T-cell (primary cell): ENCODE data around the gene HOXD12. TPM values are rescaled to one million over a fixed set of nuclear protein-coding genes. Genes with fewer than 3 reads are reported as not detected.
A peak's percentile ranks its signal among the peaks of the same experiment; 100 is the strongest.

ENCODE experiments used
- ATAC-seq, 4 experiments: fragments of 200-7000 bp in 3 of 4; fragments of 150-1000 bp in 1 of 4; cut with Tn5 transposase; replicated peaks in 1 of 4; 1 replicate in 3 of 4; 2 replicates in 1 of 4; pipeline ENCODE4 v1.10.0; 2021; ENCODE audit warnings: moderate library complexity in 3 of 4, mild to moderate bottlenecking in 2 of 4, moderate number of reproducible peaks in 1 of 4
- CTCF ChIA-PET, 2 donors: fragments of 300-600 bp; sonication (Branson Sonifier 250); formaldehyde crosslinking; loops; one replicate each; lab custom pipeline; 2022; ENCODE audit warnings: antibody characterized with exemption in 2 of 2; lab: Charles Lee
- POLR2A ChIA-PET, 2 donors: fragments of 300-600 bp; sonication (Branson Sonifier 250); formaldehyde crosslinking; loops; one replicate each; lab custom pipeline; 2022; ENCODE audit warnings: antibody characterized with exemption in 2 of 2; lab: Charles Lee
- DNase-seq, 35 experiments: peaks; one replicate each; pipeline versions ENCODE4 v3.0.0 to v3.0.0-alpha.2; 2013 to 2023
- H3K27ac ChIP-seq: one replicate; pipeline ENCODE4 v1.5.1; 2013; ENCODE audit warnings: low read length
- H3K27me3 ChIP-seq, 2 experiments: replicated peaks in 1 of 2; 1 replicate in 1 of 2; 2 replicates in 1 of 2; pipeline versions ENCODE4 v1.6.1 to v1.7.0; 2013; ENCODE audit warnings: low read length in 1 of 2, mixed read lengths in 1 of 2; ENCODE audit not compliant: control insufficient read depth in 2 of 2, insufficient read depth in 2 of 2; ENCODE audit errors: extremely low read depth in 1 of 2
- H3K36me3 ChIP-seq, 2 donors: 1 replicate in 1 of 2; 2 replicates in 1 of 2; pipeline versions ENCODE4 v1.6.1 to v1.7.0; 2013; ENCODE audit warnings: low read length in 1 of 2; ENCODE audit not compliant: control insufficient read depth in 2 of 2, insufficient read depth in 1 of 2; ENCODE audit errors: extremely low read depth in 1 of 2
- H3K4me1 ChIP-seq, 2 experiments: 1 replicate in 1 of 2; 2 replicates in 1 of 2; pipeline versions ENCODE4 v1.6.1 to v1.7.0; 2013; ENCODE audit warnings: low read length in 2 of 2, mixed read lengths in 1 of 2; ENCODE audit not compliant: insufficient read depth in 2 of 2, control insufficient read depth in 1 of 2; ENCODE audit errors: extremely low read depth in 1 of 2
- H3K4me3 ChIP-seq, 2 donors: 1 replicate in 1 of 2; 2 replicates in 1 of 2; pipeline versions ENCODE4 v1.5.1 to v1.7.0; 2013; ENCODE audit warnings: mild to moderate bottlenecking in 2 of 2, low read length in 1 of 2, moderate library complexity in 1 of 2; ENCODE audit not compliant: control insufficient read depth in 1 of 2; ENCODE audit errors: extremely low read depth in 1 of 2
- H3K9me3 ChIP-seq: 2 replicates; pipeline ENCODE4 v1.7.0; 2013
- H3K27ac Mint-ChIP-seq, 2 donors: one replicate each; pipeline ENCODE4 v1.8.0; 2020 to 2021; ENCODE audit warnings: mild to moderate bottlenecking in 2 of 2, mixed read lengths in 2 of 2
- H3K27me3 Mint-ChIP-seq, 2 donors: one replicate each; pipeline ENCODE4 v1.8.0; 2021 to 2022; ENCODE audit warnings: mixed read lengths in 2 of 2
- H3K36me3 Mint-ChIP-seq: one replicate; pipeline ENCODE4 v1.8.0; 2021; ENCODE audit warnings: mixed read lengths
- H3K4me1 Mint-ChIP-seq, 3 donors: one replicate each; pipeline ENCODE4 v1.8.0; 2020 to 2022; ENCODE audit warnings: mixed read lengths in 3 of 3, mild to moderate bottlenecking in 1 of 3
- H3K4me3 Mint-ChIP-seq, 3 donors: one replicate each; pipeline ENCODE4 v1.8.0; 2020 to 2022; ENCODE audit warnings: mild to moderate bottlenecking in 3 of 3, mixed read lengths in 3 of 3, moderate library complexity in 3 of 3
- H3K9me3 Mint-ChIP-seq, 3 donors: one replicate each; pipeline ENCODE4 v1.8.0; 2020 to 2022; ENCODE audit warnings: mixed read lengths in 3 of 3
- WGBS: methylation state at CpG from one replicate; pipeline ENCODE4 v1.1.5; 2013; ENCODE audit warnings: missing lambda C conversion rate; ENCODE audit not compliant: insufficient coverage; 5-methylcytosine and 5-hydroxymethylcytosine counted together
- total RNA-seq, 35 experiments: library from RNA in 6 of 35; stranded (reverse) in 6 of 35; fragments of 120-200 nt in 1 of 35; gene quantifications; one replicate each; pipeline versions ENCODE4 v1.2.1 to v1.2.4 and lab custom pipeline; 2013 to 2026

HOXD12 gene
- total RNA-seq, 5 donors from 2014 or later (not counting 1 experiment from before 2014, with no cell fraction given): not detected

DNA sequence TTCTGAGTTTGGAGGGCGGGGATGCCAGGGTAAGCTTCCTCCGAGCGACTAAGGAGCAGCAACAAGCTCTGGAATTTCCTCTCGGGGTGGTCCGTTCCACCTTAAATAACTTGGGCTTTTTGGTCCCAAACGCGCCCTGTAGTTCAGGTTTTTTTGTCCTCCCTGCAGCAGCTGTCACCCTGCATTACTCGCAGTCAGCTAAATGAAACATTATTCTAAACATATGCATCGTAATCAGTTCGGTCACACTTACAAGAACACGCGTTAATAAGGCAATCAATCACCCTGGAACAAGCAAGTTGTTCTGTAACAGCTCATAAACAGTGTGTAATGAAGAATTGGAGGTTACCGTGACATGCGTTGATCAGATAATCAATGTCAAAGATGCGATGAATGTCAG, 24.1 kb upstream of the HOXD12 start:
- Histone ChIP-seq H3K36me3 (no peaks in the 10 kb centered on the region), H3K27me3 (peaks cover 35 to 65% of the 10 kb centered on the region in 2 experiments), H3K4me1 (peaks cover 0 to 10% of the 10 kb centered on the region in 2 experiments), H3K9me3 (peaks cover 4% of the 10 kb centered on the region), H3K4me3 (no peak overlapping the region), H3K27ac (no peak overlapping the region)
- H3K36me3 Mint-ChIP-seq: peaks cover 11% of the 10 kb centered on the region
- H3K4me1 Mint-ChIP-seq: peaks cover 11 to 13% (median 11%) of the 10 kb centered on the region in 3 donors
- DNase-seq (no peak), ATAC-seq (no peak)
- no peak overlapping the region for H3K27ac Mint-ChIP-seq
- H3K27me3 Mint-ChIP-seq: peaks cover 74 to 81% of the 10 kb centered on the region in 2 donors
- H3K9me3 Mint-ChIP-seq: peaks cover 9 to 15% (median 14%) of the 10 kb centered on the region in 3 donors
- WGBS: 15% methylated on average over 8 of the region's 15 CpGs
- ChIA-PET CTCF (interaction anchor here in 1 of 2 donors (1.1 kb wide), 1 partner anchor 51 kb away, joined by 3 read pairs; no protein-coding TSS in a partner anchor), POLR2A (no interaction called here)
- H3K4me3 Mint-ChIP-seq: no peak overlapping the region

DNA sequence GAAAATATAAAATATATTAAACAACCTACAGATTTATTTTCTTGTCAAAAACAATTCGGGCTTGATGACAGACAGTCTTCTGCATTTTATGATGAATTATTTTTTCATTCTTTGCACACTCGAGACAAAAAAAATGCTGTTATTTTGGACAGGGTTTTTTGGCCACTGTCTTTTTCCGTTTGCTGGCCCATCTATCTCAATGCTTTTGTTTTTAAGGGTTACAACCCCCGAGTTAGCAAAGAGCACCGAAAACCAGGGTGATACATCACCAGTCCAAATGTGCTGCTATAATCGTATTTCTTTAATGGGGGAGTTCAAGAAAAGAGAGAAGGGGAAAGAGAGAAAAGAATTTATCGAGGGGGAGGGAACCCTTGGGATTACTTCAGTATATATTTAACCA, 23.5 kb upstream of the HOXD12 start:
- peaks cover 9 to 15% (median 14%) of the 10 kb centered on the region in 3 donors for H3K9me3 Mint-ChIP-seq

DNA sequence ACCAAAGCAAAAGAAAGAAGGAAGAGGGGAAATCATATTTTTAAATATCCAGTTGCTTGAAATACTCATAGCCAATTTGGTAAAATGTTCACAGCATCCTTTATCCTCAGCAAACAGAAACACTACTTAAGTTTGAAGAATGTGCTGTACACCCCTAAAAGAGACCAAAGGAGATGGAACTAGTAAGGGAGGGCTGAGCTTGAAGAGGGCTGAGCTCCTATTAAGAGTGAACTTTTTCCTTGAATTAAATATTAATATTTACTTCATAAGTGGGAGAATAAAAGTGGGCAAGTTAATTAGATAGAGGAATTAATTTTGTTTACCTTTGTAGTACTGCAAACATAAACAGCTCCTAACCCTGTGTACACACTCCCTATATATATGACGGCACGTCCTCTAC, 22.8 kb upstream of the HOXD12 start:
- peaks cover 6% of the 10 kb centered on the region for H3K9me3 ChIP-seq
- ATAC-seq (no peak), DNase-seq (no peak)
- ChIA-PET CTCF (interaction anchor here (0.5 to 0.7 kb wide), 2 partner anchors 63 to 1446 kb away, joined by 3 read pairs; no protein-coding TSS in a partner anchor), POLR2A (no interaction called here)
- Mint-ChIP-seq H3K27ac (no peak overlapping the region), H3K4me3 (no peak overlapping the region), H3K4me1 (peaks cover 11 to 18% (median 13%) of the 10 kb centered on the region in 3 donors), H3K9me3 (peaks cover 9 to 15% (median 15%) of the 10 kb centered on the region in 3 donors), H3K27me3 (peaks cover 73 to 79% of the 10 kb centered on the region in 2 donors), H3K36me3 (peaks cover 11% of the 10 kb centered on the region)
- peaks cover 0 to 16% of the 10 kb centered on the region in 2 experiments for H3K4me1 ChIP-seq
- no CpG with 5 or more reads among the region's 2 CpGs for WGBS
- peak overlapping the region in 1 of 2 donors; percentile 12 for H3K4me3 ChIP-seq
- H3K27me3 ChIP-seq: peaks cover 33 to 65% of the 10 kb centered on the region in 2 experiments
- no peak overlapping the region for H3K27ac ChIP-seq
- no peaks in the 10 kb centered on the region for H3K36me3 ChIP-seq

More for the DNA sequence above, 23.5 kb upstream of the HOXD12 start:
- H3K36me3 Mint-ChIP-seq: peaks cover 11% of the 10 kb centered on the region
- H3K27ac ChIP-seq: no peak overlapping the region
- peaks cover 69 to 81% of the 10 kb centered on the region in 2 donors for H3K27me3 Mint-ChIP-seq
- H3K4me1 ChIP-seq: peaks cover 0 to 15% of the 10 kb centered on the region in 2 experiments
- ATAC-seq: no peak
- 10% methylated on average over 2 of the region's 7 CpGs for WGBS
- H3K4me3 Mint-ChIP-seq: no peak overlapping the region
- H3K27me3 ChIP-seq: peaks cover 32 to 65% of the 10 kb centered on the region in 2 experiments
- peaks cover 11 to 15% (median 11%) of the 10 kb centered on the region in 3 donors for H3K4me1 Mint-ChIP-seq
- H3K36me3 ChIP-seq: no peaks in the 10 kb centered on the region
- no peak overlapping the region for H3K4me3 ChIP-seq
- peaks cover 6% of the 10 kb centered on the region for H3K9me3 ChIP-seq
- no peak for DNase-seq
- POLR2A ChIA-PET: no interaction called here
- H3K27ac Mint-ChIP-seq: no peak overlapping the region
- CTCF ChIA-PET: no interaction called here

DNA sequence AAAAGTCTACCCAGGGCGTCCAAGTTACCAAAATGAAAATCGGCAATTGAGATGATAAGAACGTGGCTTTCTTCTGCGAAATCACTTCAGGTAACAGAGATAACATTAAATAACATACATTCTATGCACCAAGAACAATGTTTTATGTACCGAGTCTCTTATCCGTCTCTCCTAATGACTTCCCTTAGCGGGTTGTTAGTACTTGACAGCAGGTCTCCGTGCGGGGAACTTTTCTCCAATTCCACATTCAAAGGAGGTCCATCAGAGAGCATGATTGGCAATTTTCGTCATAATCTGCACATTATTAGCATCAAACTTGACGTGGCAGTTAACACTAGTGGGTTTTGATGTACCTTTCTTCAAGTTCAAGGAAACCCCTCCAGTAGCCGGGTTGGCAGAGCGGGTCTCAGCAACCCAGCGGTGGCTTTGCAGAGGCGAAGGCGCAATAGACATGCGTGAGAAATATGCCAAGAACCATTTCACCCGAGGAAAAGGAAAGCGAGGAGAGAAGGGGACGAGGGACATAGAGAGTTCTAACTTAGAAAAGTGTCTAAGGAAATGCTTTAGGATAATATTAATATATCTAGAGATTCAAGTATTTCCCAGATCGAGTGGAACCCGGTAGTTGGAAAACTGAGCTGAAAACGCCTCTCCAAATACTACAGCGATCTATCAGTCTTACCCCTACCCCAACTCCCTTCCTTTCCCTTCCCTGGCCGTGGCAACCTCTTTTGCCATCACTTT, 20.9 kb upstream of the HOXD12 start:
- H3K36me3 Mint-ChIP-seq: peaks cover 13% of the 10 kb centered on the region
- Histone ChIP-seq H3K36me3 (no peaks in the 10 kb centered on the region), H3K4me1 (peaks cover 0 to 27% of the 10 kb centered on the region in 2 experiments), H3K4me3 (peak overlapping the region in 1 of 2 donors; percentile 11), H3K27me3 (peaks cover 23 to 68% of the 10 kb centered on the region in 2 experiments), H3K9me3 (peaks cover 6% of the 10 kb centered on the region), H3K27ac (no peak overlapping the region)
- peak overlapping the region in 1 of 2 donors; percentile 86 for H3K27ac Mint-ChIP-seq
- DNase-seq (no peak), ATAC-seq (no peak)
- POLR2A ChIA-PET: no interaction called here
- peaks cover 11 to 18% (median 13%) of the 10 kb centered on the region in 3 donors for H3K4me1 Mint-ChIP-seq
- CTCF ChIA-PET: interaction anchor here in 1 of 2 donors (0.7 to 1.0 kb wide), 2 partner anchors 18 to 48 kb away, joined by 3 read pairs; no protein-coding TSS in a partner anchor
- 18% methylated on average over 13 of the region's 25 CpGs for WGBS
- H3K27me3 Mint-ChIP-seq: peaks cover 69 to 76% of the 10 kb centered on the region in 2 donors
- H3K4me3 Mint-ChIP-seq: peak overlapping the region in 1 of 3 donors; percentile 77
- peaks cover 9 to 17% (median 15%) of the 10 kb centered on the region in 3 donors for H3K9me3 Mint-ChIP-seq

DNA sequence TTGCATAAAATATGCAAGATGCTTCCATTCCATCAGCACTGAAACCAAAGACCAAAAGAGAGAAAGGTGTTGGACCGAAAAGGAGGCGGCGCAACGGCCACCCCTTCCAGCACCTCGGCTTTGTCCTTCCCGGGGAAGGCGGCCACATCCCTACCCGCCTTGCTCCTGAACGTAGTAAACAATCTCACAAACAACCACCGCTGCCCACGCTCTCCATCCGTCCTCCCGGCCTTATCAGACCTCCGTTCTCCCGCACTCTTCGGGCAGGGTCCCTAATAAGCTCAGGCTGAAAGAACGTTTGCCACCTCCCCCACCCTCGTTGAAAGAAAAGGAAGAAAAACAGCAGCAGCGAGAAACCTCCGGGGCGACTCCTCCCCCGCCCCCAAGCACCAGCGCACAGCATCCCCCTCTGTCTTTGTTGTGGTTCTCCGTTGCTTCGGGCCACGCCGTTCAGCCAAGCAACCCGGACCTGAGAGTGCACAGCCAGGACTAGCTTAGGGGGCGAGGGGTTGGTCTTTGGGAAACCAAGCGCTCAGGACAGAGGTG, 20.2 kb upstream of the HOXD12 start:
- DNase-seq (no peak), ATAC-seq (no peak)
- WGBS: 7% methylated on average over 25 of the region's 30 CpGs
- Mint-ChIP-seq H3K4me1 (peaks cover 11 to 18% (median 13%) of the 10 kb centered on the region in 3 donors), H3K27me3 (peaks cover 70 to 78% of the 10 kb centered on the region in 2 donors), H3K27ac (peak overlapping the region; percentile 59 to 86), H3K9me3 (peaks cover 9 to 21% (median 15%) of the 10 kb centered on the region in 3 donors), H3K4me3 (peak overlapping the region in 2 of 3 donors; percentile 9 to 77), H3K36me3 (peaks cover 15% of the 10 kb centered on the region)
- Histone ChIP-seq H3K4me3 (peak overlapping the region in 1 of 2 donors; percentile 11), H3K9me3 (peaks cover 6% of the 10 kb centered on the region), H3K4me1 (peaks cover 0 to 27% of the 10 kb centered on the region in 2 experiments), H3K27ac (no peak overlapping the region), H3K36me3 (no peaks in the 10 kb centered on the region), H3K27me3 (peaks cover 26 to 69% of the 10 kb centered on the region in 2 experiments)
- ChIA-PET POLR2A (no interaction called here), CTCF (interaction anchor here (0.5 to 1.0 kb wide), 3 partner anchors 17 to 61 kb away, joined by 3 to 5 read pairs (median 3); no protein-coding TSS in a partner anchor)
